ENCODE results near the gene MEGF9.
"Not testable (repeated sequence)": the region's sequence is repeated elsewhere in the genome, so short reads cannot be mapped to it uniquely, and the experiment has no call there.

MEGF9 gene

GRCh38 chr9:120714088-120714845 lies at the start of gene MEGF9:
TSS of gene MEGF9 (minus strand) at chr9:120714470. CDS start at chr9:120714358, 112 bp downstream.
- DNase-seq (ENCODE audit: low read depth in 2 of 2): peak; percentile 93 to 94

- DNase-seq (ENCODE audit: low read depth in 2 of 2): no peak
Observed at GRCh38 chr9:120761006-120761405, 46.7 kb upstream of the MEGF9 start.

GRCh38 chr9:120759755-120760400 lies 45.6 kb upstream of the MEGF9 start:
- DNase-seq (ENCODE audit: low read depth in 2 of 2): no peak

- no peak for DNase-seq (ENCODE audit: low read depth in 2 of 2)
Observed at GRCh38 chr9:120758544-120758943, 44.3 kb upstream of the MEGF9 start.

- no peak for DNase-seq (ENCODE audit: low read depth in 2 of 2)
Observed at GRCh38 chr9:120757026-120757913, 43.0 kb upstream of the MEGF9 start.

- DNase-seq (ENCODE audit: low read depth in 2 of 2): no peak
Observed at GRCh38 chr9:120756531-120756930, 42.3 kb upstream of the MEGF9 start.

GRCh38 chr9:120755810-120756434 lies 41.7 kb upstream of the MEGF9 start:
- peak; percentile 21 to 28 for DNase-seq (ENCODE audit: low read depth in 2 of 2)

- DNase-seq (ENCODE audit: low read depth in 2 of 2): no peak
Observed at GRCh38 chr9:120755044-120755443, 40.8 kb upstream of the MEGF9 start.

GRCh38 chr9:120750421-120750820 lies 36.2 kb upstream of the MEGF9 start:
- no peak for DNase-seq (ENCODE audit: low read depth in 2 of 2)

- not testable (repeated sequence) for DNase-seq (ENCODE audit: low read depth in 2 of 2)
Observed at GRCh38 chr9:120746366-120746765, 32.1 kb upstream of the MEGF9 start.

- no peak for DNase-seq (ENCODE audit: low read depth in 2 of 2)
Observed at GRCh38 chr9:120745278-120745677, 31.0 kb upstream of the MEGF9 start.

GRCh38 chr9:120742951-120743416 lies 28.7 kb upstream of the MEGF9 start:
- DNase-seq (ENCODE audit: low read depth in 2 of 2): no peak

GRCh38 chr9:120741701-120742100 lies 27.4 kb upstream of the MEGF9 start:
- DNase-seq (ENCODE audit: low read depth in 2 of 2): no peak

- no peak for DNase-seq (ENCODE audit: low read depth in 2 of 2)
Observed at GRCh38 chr9:120741191-120741590, 26.9 kb upstream of the MEGF9 start.

- no peak for DNase-seq (ENCODE audit: low read depth in 2 of 2)
Observed at GRCh38 chr9:120740132-120740531, 25.9 kb upstream of the MEGF9 start.

GRCh38 chr9:120737416-120738165 lies 23.3 kb upstream of the MEGF9 start:
- DNase-seq (ENCODE audit: low read depth in 2 of 2): no peak

- no peak for DNase-seq (ENCODE audit: low read depth in 2 of 2)
Observed at GRCh38 chr9:120736881-120737280, 22.6 kb upstream of the MEGF9 start.

GRCh38 chr9:120735415-120736126 lies 21.3 kb upstream of the MEGF9 start:
- no peak for DNase-seq (ENCODE audit: low read depth in 2 of 2)

- DNase-seq (ENCODE audit: low read depth in 2 of 2): no peak
Observed at GRCh38 chr9:120734607-120735410, 20.5 kb upstream of the MEGF9 start.
